ENCODE results near the gene ARID4A.

GRCh38 chr14:58297412-58297761 is 968 bp upstream of the ARID4A start:
- TF ChIP-seq POLR2A (IDR thresholded peaks at IDR 0.05; ENCODE audit: low read depth, low read length), result no peak
- TF ChIP-seq, protein P1, sequence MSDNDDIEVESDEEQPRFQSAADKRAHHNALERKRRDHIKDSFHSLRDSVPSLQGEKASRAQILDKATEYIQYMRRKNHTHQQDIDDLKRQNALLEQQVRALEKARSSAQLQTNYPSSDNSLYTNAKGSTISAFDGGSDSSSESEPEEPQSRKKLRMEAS (IDR thresholded peaks at IDR 0.05; ENCODE audit: insufficient read depth, insufficient read length), result no peak
- TF ChIP-seq POLR2AphosphoS5 (IDR thresholded peaks at IDR 0.05; ENCODE audit: insufficient read depth, low read depth, low read length), result no peak
- TF ChIP-seq, protein P2, sequence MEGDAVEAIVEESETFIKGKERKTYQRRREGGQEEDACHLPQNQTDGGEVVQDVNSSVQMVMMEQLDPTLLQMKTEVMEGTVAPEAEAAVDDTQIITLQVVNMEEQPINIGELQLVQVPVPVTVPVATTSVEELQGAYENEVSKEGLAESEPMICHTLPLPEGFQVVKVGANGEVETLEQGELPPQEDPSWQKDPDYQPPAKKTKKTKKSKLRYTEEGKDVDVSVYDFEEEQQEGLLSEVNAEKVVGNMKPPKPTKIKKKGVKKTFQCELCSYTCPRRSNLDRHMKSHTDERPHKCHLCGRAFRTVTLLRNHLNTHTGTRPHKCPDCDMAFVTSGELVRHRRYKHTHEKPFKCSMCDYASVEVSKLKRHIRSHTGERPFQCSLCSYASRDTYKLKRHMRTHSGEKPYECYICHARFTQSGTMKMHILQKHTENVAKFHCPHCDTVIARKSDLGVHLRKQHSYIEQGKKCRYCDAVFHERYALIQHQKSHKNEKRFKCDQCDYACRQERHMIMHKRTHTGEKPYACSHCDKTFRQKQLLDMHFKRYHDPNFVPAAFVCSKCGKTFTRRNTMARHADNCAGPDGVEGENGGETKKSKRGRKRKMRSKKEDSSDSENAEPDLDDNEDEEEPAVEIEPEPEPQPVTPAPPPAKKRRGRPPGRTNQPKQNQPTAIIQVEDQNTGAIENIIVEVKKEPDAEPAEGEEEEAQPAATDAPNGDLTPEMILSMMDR (IDR thresholded peaks at IDR 0.05; ENCODE audit: extremely low read depth in 1 of 2, insufficient read depth in 1 of 2, low read depth in 1 of 2, low read length in 2 of 2), result no peak
- no peak for TF ChIP-seq EZH2 (IDR thresholded peaks at IDR 0.05; ENCODE audit: borderline replicate concordance, low read depth, low read length, severe bottlenecking)
- TF ChIP-seq JUN (IDR thresholded peaks at IDR 0.05; ENCODE audit: borderline replicate concordance, insufficient read depth, insufficient read length, low read depth), result no peak
- TF ChIP-seq GATA2 (IDR thresholded peaks at IDR 0.05; ENCODE audit: insufficient read depth, insufficient read length, low read depth, low read length), result no peak

Data from endothelial cell of umbilical vein (primary cell).